HUES48 (cell line): Measurements from ENCODE around the gene LNX1.
"Not testable (repeated sequence)": the region's sequence is repeated elsewhere in the genome, so short reads cannot be mapped to it uniquely, and the experiment has no call there.

ENCODE experiments used
- H3K27ac ChIP-seq: one replicate; pipeline ENCODE4 v1.7.0; 2013; ENCODE audit warnings: low read depth, low read length, inconsistent platforms
- H3K27me3 ChIP-seq: 2 replicates; pipeline ENCODE4 v1.6.1; 2013; ENCODE audit warnings: mild to moderate bottlenecking, low read length; ENCODE audit not compliant: control insufficient read depth, insufficient read depth
- H3K36me3 ChIP-seq: 2 replicates; pipeline ENCODE4 v1.6.1; 2013; ENCODE audit warnings: low read length; ENCODE audit not compliant: control insufficient read depth, insufficient read depth
- H3K4me1 ChIP-seq: 2 replicates; pipeline ENCODE4 v1.6.1; 2013; ENCODE audit warnings: mild to moderate bottlenecking, low read length; ENCODE audit not compliant: control insufficient read depth, insufficient read depth
- H3K4me3 ChIP-seq: 2 replicates; pipeline ENCODE4 v1.5.1; 2013; ENCODE audit warnings: mild to moderate bottlenecking, low read depth, low read length
- H3K9ac ChIP-seq: 2 replicates; pipeline ENCODE4 v1.6.1; 2013; ENCODE audit warnings: mild to moderate bottlenecking, low read depth, low read length, moderate library complexity
- H3K9me3 ChIP-seq: 2 replicates; pipeline ENCODE4 v1.6.1; 2013; ENCODE audit warnings: low read length; ENCODE audit not compliant: control insufficient read depth, insufficient read depth

LNX1 gene

GRCh38 chr4:53484911-53485657 lies 106.2 kb downstream of the LNX1 start:
- Histone ChIP-seq H3K36me3 (no peaks in the 10 kb centered on the region), H3K27ac (no peak overlapping the region), H3K4me1 (peaks cover 16% of the 10 kb centered on the region), H3K9me3 (no peaks in the 10 kb centered on the region), H3K27me3 (no peaks in the 10 kb centered on the region), H3K9ac (no peak overlapping the region), H3K4me3 (no peak overlapping the region)

- H3K4me1 ChIP-seq = peaks cover 34% of the 10 kb centered on the region
- no peak overlapping the region for H3K4me3 ChIP-seq
- H3K27me3 ChIP-seq = no peaks in the 10 kb centered on the region
- no peak overlapping the region for H3K9ac ChIP-seq
- no peaks in the 10 kb centered on the region for H3K36me3 ChIP-seq
- H3K27ac ChIP-seq = no peak overlapping the region
- no peaks in the 10 kb centered on the region for H3K9me3 ChIP-seq
Observed at GRCh38 chr4:53483250-53483649, 108.0 kb downstream of the LNX1 start.

GRCh38 chr4:53481586-53481985 lies 109.7 kb downstream of the LNX1 start:
- no peaks in the 10 kb centered on the region for H3K36me3 ChIP-seq
- H3K4me3 ChIP-seq = no peak overlapping the region
- H3K27ac ChIP-seq = no peak overlapping the region
- no peak overlapping the region for H3K9ac ChIP-seq
- peaks cover 51% of the 10 kb centered on the region for H3K4me1 ChIP-seq
- no peaks in the 10 kb centered on the region for H3K27me3 ChIP-seq
- H3K9me3 ChIP-seq = no peaks in the 10 kb centered on the region

- peak overlapping the region; percentile 26; the same call in 1 of the 2 replicates for H3K4me3 ChIP-seq
- no peak overlapping the region for H3K9ac ChIP-seq
- H3K27me3 ChIP-seq = no peaks in the 10 kb centered on the region
- no peaks in the 10 kb centered on the region for H3K36me3 ChIP-seq
- peaks cover 56% of the 10 kb centered on the region for H3K4me1 ChIP-seq
- no peak overlapping the region for H3K27ac ChIP-seq
- H3K9me3 ChIP-seq = no peaks in the 10 kb centered on the region
Observed at GRCh38 chr4:53480909-53481308, 110.4 kb downstream of the LNX1 start.

GRCh38 chr4:53479736-53480525 lies 111.4 kb downstream of the LNX1 start:
- no peaks in the 10 kb centered on the region for H3K27me3 ChIP-seq
- H3K27ac ChIP-seq = no peak overlapping the region
- no peak overlapping the region for H3K4me3 ChIP-seq
- no peaks in the 10 kb centered on the region for H3K9me3 ChIP-seq
- peaks cover 63% of the 10 kb centered on the region for H3K4me1 ChIP-seq
- no peaks in the 10 kb centered on the region for H3K36me3 ChIP-seq
- H3K9ac ChIP-seq = no peak overlapping the region

- Histone ChIP-seq H3K27ac (no peak overlapping the region), H3K36me3 (peaks cover under 1% of the 10 kb centered on the region; the same call in 1 of the 2 replicates), H3K27me3 (no peaks in the 10 kb centered on the region), H3K9me3 (no peaks in the 10 kb centered on the region), H3K9ac (no peak overlapping the region), H3K4me3 (no peak overlapping the region), H3K4me1 (peaks cover 63% of the 10 kb centered on the region)
Observed at GRCh38 chr4:53478671-53479456, 112.4 kb downstream of the LNX1 start.

GRCh38 chr4:53477636-53478035 lies 113.7 kb downstream of the LNX1 start:
- H3K9me3 ChIP-seq = peaks cover 3% of the 10 kb centered on the region; the same call in 1 of the 2 replicates
- H3K27ac ChIP-seq = peak overlapping the region; percentile 95
- peak overlapping the region; percentile 14; the same call in 1 of the 2 replicates for H3K4me3 ChIP-seq
- H3K9ac ChIP-seq = 0 out of 2 replicates have a peak overlapping the region, but pooled peaks have one; percentile 36
- H3K27me3 ChIP-seq = no peaks in the 10 kb centered on the region
- peaks cover 63% of the 10 kb centered on the region for H3K4me1 ChIP-seq
- H3K36me3 ChIP-seq = peaks cover 2% of the 10 kb centered on the region; the same call in 1 of the 2 replicates

- H3K27me3 ChIP-seq = no peaks in the 10 kb centered on the region
- peaks cover 2% of the 10 kb centered on the region; the same call in 1 of the 2 replicates for H3K36me3 ChIP-seq
- H3K4me3 ChIP-seq = peak overlapping the region; percentile 14
- H3K4me1 ChIP-seq = peaks cover 63% of the 10 kb centered on the region
- peak overlapping the region; percentile 95 for H3K27ac ChIP-seq
- peaks cover 3% of the 10 kb centered on the region; the same call in 1 of the 2 replicates for H3K9me3 ChIP-seq
- peak overlapping the region; percentile 36 for H3K9ac ChIP-seq
Observed at GRCh38 chr4:53477038-53477565, 114.2 kb downstream of the LNX1 start.

GRCh38 chr4:53476232-53477037 lies 114.9 kb downstream of the LNX1 start:
- Histone ChIP-seq H3K27ac (peak overlapping the region; percentile 95), H3K4me3 (peak overlapping the region; percentile 14), H3K36me3 (peaks cover 2% of the 10 kb centered on the region; the same call in 1 of the 2 replicates), H3K4me1 (peaks cover 60% of the 10 kb centered on the region), H3K27me3 (no peaks in the 10 kb centered on the region), H3K9me3 (peaks cover 3% of the 10 kb centered on the region; the same call in 1 of the 2 replicates), H3K9ac (peak overlapping the region; percentile 26)

- not testable (repeated sequence) for H3K9ac ChIP-seq, H3K27me3 ChIP-seq, H3K4me1 ChIP-seq, H3K4me3 ChIP-seq, H3K27ac ChIP-seq
- Histone ChIP-seq H3K9me3 (peaks cover 15% of the 10 kb centered on the region), H3K36me3 (peaks cover 16% of the 10 kb centered on the region)
Observed at GRCh38 chr4:53466576-53466975, 124.7 kb downstream of the LNX1 start.
